Activated naive CD8-positive, alpha-beta T cell treated with anti-CD3 and anti-CD28 coated beads, Interleukin-2, amount 50 U/mL, for 24 hours (primary cell): ENCODE data around the gene SAA1.

ENCODE experiments used
- ATAC-seq: fragments of 150-1000 bp; cut with Tn5 transposase; one replicate; pipeline ENCODE4 v1.10.0; 2021
- DNase-seq: peaks from one replicate; pipeline ENCODE4 v3.0.0; 2021
- H3K27ac Mint-ChIP-seq: one replicate; pipeline ENCODE4 v1.8.0; 2021; ENCODE audit warnings: mild to moderate bottlenecking, mixed read lengths
- H3K27me3 Mint-ChIP-seq: one replicate; pipeline ENCODE4 v1.8.0; 2021; ENCODE audit warnings: mixed read lengths
- H3K36me3 Mint-ChIP-seq: one replicate; pipeline ENCODE4 v1.8.0; 2021; ENCODE audit warnings: low read depth, mixed read lengths
- H3K4me1 Mint-ChIP-seq: one replicate; pipeline ENCODE4 v1.8.0; 2021; ENCODE audit warnings: mixed read lengths
- H3K4me3 Mint-ChIP-seq: one replicate; pipeline ENCODE4 v1.8.0; 2021; ENCODE audit warnings: mild to moderate bottlenecking, moderate library complexity, mixed read lengths
- H3K9me3 Mint-ChIP-seq: one replicate; pipeline ENCODE4 v1.8.0; 2021; ENCODE audit warnings: mixed read lengths

The SAA1 gene

DNA sequence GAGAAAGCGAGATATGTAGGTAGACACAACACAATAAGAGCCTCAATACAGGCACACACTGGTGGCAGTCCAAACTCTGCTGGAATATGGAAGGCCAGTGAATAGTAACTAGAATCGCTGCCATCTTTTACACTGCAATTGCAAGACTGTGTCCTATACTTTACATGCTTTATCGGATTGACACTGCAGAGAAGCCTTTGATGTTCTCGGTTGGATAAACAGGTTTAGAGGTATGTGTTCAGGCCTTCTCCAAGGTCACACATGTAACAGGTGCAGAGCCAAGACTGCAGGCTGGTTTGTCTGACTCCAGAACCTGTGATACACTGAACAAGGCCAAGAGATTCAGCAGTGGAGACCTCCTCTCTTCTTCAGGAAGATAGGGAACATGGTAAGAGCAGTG, 5.1 kb downstream of the SAA1 start:
- Mint-ChIP-seq H3K9me3 (no peaks in the 10 kb centered on the region), H3K4me3 (no peak overlapping the region)
- ATAC-seq = no peak

DNA sequence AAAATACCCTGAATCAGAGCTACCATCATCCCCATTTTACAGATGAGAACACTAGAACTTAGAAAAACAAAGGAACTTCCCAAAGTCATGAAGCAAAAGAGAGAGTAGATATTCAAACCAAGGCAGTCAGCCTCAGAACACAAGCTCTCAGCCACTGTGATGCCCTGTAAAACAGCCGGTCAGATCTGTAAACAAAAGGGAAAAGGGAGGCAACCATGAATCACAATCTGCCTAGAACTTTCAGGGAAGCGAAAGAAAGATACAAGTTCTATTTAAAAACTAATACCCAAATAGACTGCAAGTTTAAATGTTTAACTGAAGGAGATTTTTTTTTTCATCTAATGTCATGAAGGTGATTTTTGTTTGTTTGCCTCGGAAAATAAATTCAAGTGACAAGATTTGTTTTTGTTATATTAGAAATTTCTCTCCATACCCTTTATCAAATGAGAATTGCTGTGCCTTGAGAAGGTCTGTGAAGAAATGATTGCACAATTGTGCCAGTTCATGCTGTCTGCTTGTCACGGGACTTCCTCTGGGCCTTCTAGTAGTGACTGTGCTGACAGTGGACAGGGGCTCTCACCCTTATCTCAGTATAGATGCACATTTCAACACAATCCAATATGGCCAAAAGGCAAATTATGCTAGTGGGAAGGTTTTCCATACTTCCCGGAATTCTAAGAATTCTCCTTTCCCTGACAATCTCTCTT, 11.7 kb downstream of the SAA1 start:
- H3K9me3 Mint-ChIP-seq = no peaks in the 10 kb centered on the region
- H3K4me3 Mint-ChIP-seq = no peak overlapping the region
- DNase-seq = no peak
- H3K4me1 Mint-ChIP-seq = peaks cover 10% of the 10 kb centered on the region
- no peaks in the 10 kb centered on the region for H3K27me3 Mint-ChIP-seq
- H3K27ac Mint-ChIP-seq = no peak overlapping the region
- H3K36me3 Mint-ChIP-seq = peaks cover 33% of the 10 kb centered on the region
- ATAC-seq = no peak

More for the DNA sequence above, 5.1 kb downstream of the SAA1 start:
- no peak for DNase-seq
- H3K4me1 Mint-ChIP-seq = no peaks in the 10 kb centered on the region
- peaks cover 3% of the 10 kb centered on the region for H3K36me3 Mint-ChIP-seq
- H3K27me3 Mint-ChIP-seq = no peaks in the 10 kb centered on the region
- H3K27ac Mint-ChIP-seq = no peak overlapping the region

DNA sequence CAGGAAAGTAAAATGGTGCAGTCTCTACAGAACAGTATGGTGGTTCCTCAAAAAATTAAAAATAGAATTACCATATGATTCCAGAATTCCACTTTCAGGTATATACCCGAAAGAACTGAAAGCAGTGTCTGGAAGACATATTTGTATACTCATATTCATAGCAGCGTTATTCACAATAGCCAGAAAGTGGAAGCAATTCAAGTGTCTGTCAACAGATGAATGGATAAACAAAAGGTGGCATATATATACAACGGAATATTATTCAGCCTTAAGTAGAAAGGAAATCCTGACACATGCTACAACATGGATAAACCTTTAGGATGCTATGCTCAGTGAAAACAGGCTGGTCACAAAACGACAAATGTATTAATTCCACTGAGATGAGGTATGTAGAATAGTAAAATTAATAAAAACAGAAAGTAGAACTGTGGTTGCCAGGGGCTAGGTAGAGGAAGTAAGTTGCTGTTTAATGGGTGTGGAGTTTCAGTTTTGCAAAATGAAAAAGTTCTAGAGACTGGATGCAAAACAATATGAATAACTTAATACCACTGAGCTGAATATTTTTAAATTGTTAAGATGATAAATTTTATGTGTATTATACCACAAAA, 14.5 kb downstream of the SAA1 start:
- DNase-seq = no peak
- Mint-ChIP-seq H3K4me1 (peaks cover 10% of the 10 kb centered on the region), H3K27me3 (no peaks in the 10 kb centered on the region), H3K27ac (peak overlapping the region; percentile 49), H3K4me3 (peak overlapping the region; percentile 41), H3K36me3 (peaks cover 38% of the 10 kb centered on the region), H3K9me3 (no peaks in the 10 kb centered on the region)
- no peak for ATAC-seq

GRCh38 chr11:18282626-18283025, 16.6 kb downstream of the SAA1 start:
- no peaks in the 10 kb centered on the region for H3K9me3 Mint-ChIP-seq
- ATAC-seq (no peak), DNase-seq (no peak)
- H3K36me3 Mint-ChIP-seq = peaks cover 47% of the 10 kb centered on the region
- H3K4me1 Mint-ChIP-seq = peaks cover 10% of the 10 kb centered on the region
- peak overlapping the region; percentile 24 for H3K27ac Mint-ChIP-seq
- no peak overlapping the region for H3K4me3 Mint-ChIP-seq
- H3K27me3 Mint-ChIP-seq = no peaks in the 10 kb centered on the region

DNA sequence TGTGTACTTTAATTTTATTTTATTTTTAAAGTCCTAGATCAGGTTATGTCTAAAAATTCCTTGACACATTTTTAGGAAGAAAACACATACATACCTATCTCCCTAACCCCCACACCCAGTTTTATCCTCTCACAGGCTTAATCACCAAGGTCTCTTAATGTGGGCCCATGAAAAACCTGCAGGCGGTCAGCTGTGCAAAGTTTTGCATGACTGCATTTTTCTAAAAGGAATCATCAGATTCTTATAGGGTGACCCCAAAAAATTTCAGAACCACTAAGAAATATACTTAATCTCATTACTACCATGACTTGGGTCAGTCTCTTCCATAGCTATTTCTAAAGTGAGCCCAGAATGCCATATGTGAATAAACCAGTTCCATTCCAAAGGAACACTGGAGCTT, 19.8 kb downstream of the SAA1 start:
- Mint-ChIP-seq H3K4me1 (peaks cover 3% of the 10 kb centered on the region), H3K4me3 (no peak overlapping the region), H3K27me3 (no peaks in the 10 kb centered on the region), H3K27ac (no peak overlapping the region), H3K36me3 (peaks cover 36% of the 10 kb centered on the region), H3K9me3 (no peaks in the 10 kb centered on the region)
- ATAC-seq (no peak), DNase-seq (no peak)

DNA sequence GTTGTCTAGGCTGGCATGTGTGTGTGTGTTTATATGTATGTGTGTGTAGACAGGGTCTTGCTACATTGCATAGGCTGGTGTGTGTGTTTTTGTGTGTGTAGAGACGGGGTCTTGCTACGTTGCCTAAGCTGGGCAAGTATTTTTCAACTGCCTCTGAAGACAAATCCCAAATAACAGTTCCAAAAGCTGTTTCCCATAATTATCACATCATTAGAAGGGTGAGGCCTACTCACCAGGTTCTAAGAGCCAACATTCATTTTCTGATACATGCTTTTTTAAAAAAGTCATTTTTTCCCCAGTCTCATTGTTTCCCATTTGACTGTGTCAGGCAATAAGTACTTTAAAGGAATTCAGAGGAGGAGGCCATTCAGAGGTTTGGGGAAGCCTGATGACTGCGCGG, 22.8 kb downstream of the SAA1 start:
- no peaks in the 10 kb centered on the region for H3K4me1 Mint-ChIP-seq
- peaks cover 39% of the 10 kb centered on the region for H3K36me3 Mint-ChIP-seq
- no peak overlapping the region for H3K27ac Mint-ChIP-seq
- DNase-seq = no peak
- no peaks in the 10 kb centered on the region for H3K27me3 Mint-ChIP-seq
- no peak overlapping the region for H3K4me3 Mint-ChIP-seq
- H3K9me3 Mint-ChIP-seq = no peaks in the 10 kb centered on the region
- no peak for ATAC-seq

DNA sequence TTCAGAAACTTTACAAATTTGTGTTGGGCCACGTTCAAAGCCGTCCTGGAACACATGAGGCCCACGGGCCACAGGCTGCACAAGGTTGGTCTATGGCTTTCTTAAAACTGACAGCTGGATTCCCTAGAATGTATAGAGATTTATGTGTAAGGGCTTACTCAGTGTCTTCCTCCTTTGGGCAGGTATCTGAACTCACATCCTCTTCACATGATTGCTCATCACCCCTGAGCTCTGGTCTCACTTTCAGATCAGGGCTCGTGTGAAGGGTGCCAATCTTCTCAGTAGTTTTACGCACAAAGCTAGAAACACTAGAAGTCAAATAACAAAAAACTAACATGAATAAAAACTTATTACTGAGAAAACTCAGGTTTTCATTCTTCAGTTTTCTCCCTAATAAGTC, 28.8 kb downstream of the SAA1 start:
- Mint-ChIP-seq H3K27ac (no peak overlapping the region), H3K4me1 (peaks cover 2% of the 10 kb centered on the region), H3K4me3 (no peak overlapping the region), H3K36me3 (peaks cover 54% of the 10 kb centered on the region), H3K27me3 (no peaks in the 10 kb centered on the region), H3K9me3 (no peaks in the 10 kb centered on the region)
- ATAC-seq (peak; percentile 52), DNase-seq (no peak)

GRCh38 chr11:18295316-18295715, 29.3 kb downstream of the SAA1 start:
- Mint-ChIP-seq H3K4me1 (peaks cover 2% of the 10 kb centered on the region), H3K27ac (no peak overlapping the region), H3K4me3 (no peak overlapping the region), H3K27me3 (no peaks in the 10 kb centered on the region), H3K36me3 (peaks cover 53% of the 10 kb centered on the region), H3K9me3 (no peaks in the 10 kb centered on the region)
- no peak for ATAC-seq
- no peak for DNase-seq

DNA sequence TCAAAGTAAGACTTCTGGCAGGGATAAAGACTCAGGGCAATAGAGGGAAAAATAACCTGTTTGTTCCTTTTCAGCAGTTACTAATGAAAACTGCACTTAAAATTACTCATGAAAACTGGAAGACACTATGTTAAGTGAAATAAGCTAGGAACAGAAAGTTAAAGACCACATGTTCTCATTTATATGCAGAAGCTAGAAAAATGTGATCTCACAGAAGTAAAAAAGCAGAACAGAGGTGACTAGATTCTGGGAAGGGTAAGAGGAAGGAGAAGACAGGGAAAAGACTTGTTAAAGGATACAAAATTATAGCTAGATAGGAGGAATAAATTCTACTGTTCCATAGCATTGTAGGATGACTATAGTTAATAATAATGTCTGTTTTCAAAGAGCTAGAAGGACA, 33.7 kb downstream of the SAA1 start:
- Mint-ChIP-seq H3K36me3 (peaks cover 40% of the 10 kb centered on the region), H3K4me1 (no peaks in the 10 kb centered on the region), H3K27me3 (no peaks in the 10 kb centered on the region), H3K27ac (no peak overlapping the region), H3K9me3 (no peaks in the 10 kb centered on the region), H3K4me3 (no peak overlapping the region)
- DNase-seq (no peak), ATAC-seq (no peak)

DNA sequence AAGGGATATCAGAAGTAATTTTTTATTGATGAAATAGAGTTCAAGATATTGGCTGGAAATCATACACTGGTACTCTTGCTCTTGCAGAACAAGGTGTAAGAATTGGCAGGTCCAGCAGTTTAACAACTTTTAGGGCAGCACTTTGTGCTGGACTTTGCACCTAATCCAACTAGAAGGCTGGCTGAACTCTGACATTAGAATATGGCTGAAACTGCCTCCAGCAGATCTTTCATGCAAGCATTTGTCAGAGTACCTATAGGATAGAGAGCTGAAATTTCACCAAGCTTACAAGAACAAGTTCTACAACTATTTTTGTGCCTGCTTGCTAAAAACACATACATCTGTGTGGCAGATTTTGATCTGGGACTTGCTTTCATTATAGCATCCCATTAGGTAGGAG, 38.7 kb downstream of the SAA1 start:
- no peak for DNase-seq

GRCh38 chr11:18307461-18308139, 41.5 kb downstream of the SAA1 start:
- no peak for DNase-seq
- peaks cover 43% of the 10 kb centered on the region for H3K36me3 Mint-ChIP-seq
- no peaks in the 10 kb centered on the region for H3K9me3 Mint-ChIP-seq
- H3K4me1 Mint-ChIP-seq = peaks cover 3% of the 10 kb centered on the region
- no peak overlapping the region for H3K27ac Mint-ChIP-seq
- no peak for ATAC-seq
- H3K27me3 Mint-ChIP-seq = no peaks in the 10 kb centered on the region
- H3K4me3 Mint-ChIP-seq = no peak overlapping the region

More for the DNA sequence above, 38.7 kb downstream of the SAA1 start:
- Mint-ChIP-seq H3K36me3 (peaks cover 42% of the 10 kb centered on the region), H3K9me3 (no peaks in the 10 kb centered on the region), H3K4me3 (no peak overlapping the region), H3K27ac (no peak overlapping the region), H3K27me3 (no peaks in the 10 kb centered on the region), H3K4me1 (no peaks in the 10 kb centered on the region)
- ATAC-seq = no peak

DNA sequence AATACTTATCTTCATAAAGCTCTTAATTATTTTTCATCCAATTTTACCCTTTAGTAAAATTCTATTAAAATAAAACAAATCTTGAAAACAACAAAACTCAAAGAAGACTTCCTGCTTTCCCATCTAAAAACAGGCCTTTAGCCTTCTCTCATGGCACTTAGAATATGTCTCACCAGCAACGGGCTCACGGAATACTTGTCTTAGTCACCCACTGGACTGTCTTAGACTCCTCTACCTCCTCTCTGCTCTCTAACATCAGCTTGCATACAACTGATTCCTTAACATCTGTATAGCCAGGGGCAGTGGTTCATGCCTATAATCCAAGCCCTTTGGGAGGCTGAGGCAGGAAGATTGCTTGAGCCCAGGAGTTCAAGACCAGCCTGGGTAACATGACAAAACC, 42.2 kb downstream of the SAA1 start:
- Mint-ChIP-seq H3K9me3 (no peaks in the 10 kb centered on the region), H3K36me3 (peaks cover 43% of the 10 kb centered on the region), H3K4me3 (no peak overlapping the region), H3K27ac (no peak overlapping the region), H3K27me3 (no peaks in the 10 kb centered on the region), H3K4me1 (peaks cover 7% of the 10 kb centered on the region)
- no peak for ATAC-seq
- DNase-seq = no peak

DNA sequence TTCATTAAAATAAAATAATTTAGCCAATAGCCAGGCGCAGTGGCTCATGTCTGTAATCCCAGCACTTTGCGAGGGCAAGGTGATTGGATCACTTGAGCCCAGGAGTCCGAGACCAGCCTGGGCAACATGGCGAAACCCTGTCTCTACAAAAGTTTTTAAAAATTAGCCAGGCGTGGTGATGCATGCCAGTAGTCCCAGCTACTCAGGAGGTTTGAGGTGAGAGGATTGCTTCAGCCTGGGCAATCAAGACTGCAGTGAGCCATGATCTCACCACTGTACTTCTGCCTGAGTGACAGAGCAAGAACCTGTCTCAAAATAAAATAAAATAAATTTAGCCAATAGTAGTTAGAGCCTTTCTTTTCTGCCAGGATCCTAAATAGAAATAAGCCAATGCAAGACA, 43.6 kb downstream of the SAA1 start:
- Mint-ChIP-seq H3K4me1 (peaks cover 7% of the 10 kb centered on the region), H3K9me3 (no peaks in the 10 kb centered on the region), H3K27me3 (no peaks in the 10 kb centered on the region), H3K4me3 (no peak overlapping the region), H3K36me3 (peaks cover 39% of the 10 kb centered on the region), H3K27ac (no peak overlapping the region)
- no peak for ATAC-seq
- no peak for DNase-seq

DNA sequence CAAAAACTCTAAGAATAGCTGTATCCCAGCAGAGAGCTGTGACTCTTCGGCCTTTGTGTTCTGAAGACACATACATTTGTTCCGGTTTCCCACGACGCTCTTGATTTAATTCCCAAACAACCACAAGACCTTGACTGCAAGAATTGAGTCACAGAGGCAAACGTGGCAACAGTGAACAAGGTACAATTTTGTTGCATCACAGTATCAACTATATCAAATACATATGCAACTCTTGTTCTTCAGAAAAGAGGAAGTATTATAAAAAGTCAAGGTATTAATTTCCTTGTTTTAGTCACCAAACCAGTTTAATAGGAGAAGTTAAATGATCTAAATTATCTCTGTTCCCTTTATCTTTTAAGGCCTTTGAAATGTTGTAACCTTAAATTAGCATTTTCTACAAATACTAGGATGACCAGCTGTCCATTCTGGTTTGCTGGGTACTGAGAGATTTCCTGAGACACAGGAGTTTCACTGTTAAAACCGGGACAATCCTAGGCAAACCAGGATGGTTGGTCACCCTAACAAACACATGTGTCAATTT, 44.8 kb downstream of the SAA1 start:
- H3K4me1 Mint-ChIP-seq = peaks cover 7% of the 10 kb centered on the region
- no peaks in the 10 kb centered on the region for H3K27me3 Mint-ChIP-seq
- no peaks in the 10 kb centered on the region for H3K9me3 Mint-ChIP-seq
- H3K27ac Mint-ChIP-seq = no peak overlapping the region
- no peak overlapping the region for H3K4me3 Mint-ChIP-seq
- DNase-seq (no peak), ATAC-seq (no peak)
- H3K36me3 Mint-ChIP-seq = peaks cover 33% of the 10 kb centered on the region

DNA sequence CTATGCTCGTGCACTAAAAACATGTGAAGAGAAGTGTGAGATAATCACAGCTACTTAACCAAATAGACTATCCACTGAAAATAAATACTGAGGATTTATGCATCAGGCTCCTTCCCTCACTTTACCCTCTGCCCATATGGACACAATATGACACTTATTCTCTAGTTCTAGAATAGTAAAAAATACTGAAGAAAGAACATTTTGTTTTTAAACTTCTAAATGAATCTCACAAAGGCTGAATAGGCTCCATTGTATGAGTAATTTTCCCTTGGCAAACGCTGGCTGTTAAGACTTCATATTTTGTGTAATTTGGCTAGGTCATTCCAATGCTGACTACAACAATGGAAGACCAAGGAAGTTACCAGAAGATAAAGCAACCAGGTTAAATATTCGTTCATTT, 45.9 kb downstream of the SAA1 start:
- Mint-ChIP-seq H3K9me3 (no peaks in the 10 kb centered on the region), H3K27ac (no peak overlapping the region), H3K4me3 (no peak overlapping the region), H3K4me1 (peaks cover 7% of the 10 kb centered on the region), H3K27me3 (no peaks in the 10 kb centered on the region), H3K36me3 (peaks cover 25% of the 10 kb centered on the region)
- ATAC-seq (no peak), DNase-seq (no peak)
